RKO (cell line): ENCODE data around the gene RAE1.

Source experiments
- DNase-seq: peaks from one replicate; pipeline ENCODE4 v3.0.0-alpha.2; 2016; ENCODE audit warnings: low spot score

Gene RAE1, protein sequence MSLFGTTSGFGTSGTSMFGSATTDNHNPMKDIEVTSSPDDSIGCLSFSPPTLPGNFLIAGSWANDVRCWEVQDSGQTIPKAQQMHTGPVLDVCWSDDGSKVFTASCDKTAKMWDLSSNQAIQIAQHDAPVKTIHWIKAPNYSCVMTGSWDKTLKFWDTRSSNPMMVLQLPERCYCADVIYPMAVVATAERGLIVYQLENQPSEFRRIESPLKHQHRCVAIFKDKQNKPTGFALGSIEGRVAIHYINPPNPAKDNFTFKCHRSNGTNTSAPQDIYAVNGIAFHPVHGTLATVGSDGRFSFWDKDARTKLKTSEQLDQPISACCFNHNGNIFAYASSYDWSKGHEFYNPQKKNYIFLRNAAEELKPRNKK

GRCh38 chr20:57351042-57351783 is at the start of gene RAE1:
TSS of gene RAE1 (plus strand) at chr20:57351255. CDS start at chr20:57354039, 2,784 bp downstream.
- peak; percentile 96 for DNase-seq

- no peak for DNase-seq
Observed at GRCh38 chr20:57306747-57307146, 44.3 kb upstream of the RAE1 start.

DNA sequence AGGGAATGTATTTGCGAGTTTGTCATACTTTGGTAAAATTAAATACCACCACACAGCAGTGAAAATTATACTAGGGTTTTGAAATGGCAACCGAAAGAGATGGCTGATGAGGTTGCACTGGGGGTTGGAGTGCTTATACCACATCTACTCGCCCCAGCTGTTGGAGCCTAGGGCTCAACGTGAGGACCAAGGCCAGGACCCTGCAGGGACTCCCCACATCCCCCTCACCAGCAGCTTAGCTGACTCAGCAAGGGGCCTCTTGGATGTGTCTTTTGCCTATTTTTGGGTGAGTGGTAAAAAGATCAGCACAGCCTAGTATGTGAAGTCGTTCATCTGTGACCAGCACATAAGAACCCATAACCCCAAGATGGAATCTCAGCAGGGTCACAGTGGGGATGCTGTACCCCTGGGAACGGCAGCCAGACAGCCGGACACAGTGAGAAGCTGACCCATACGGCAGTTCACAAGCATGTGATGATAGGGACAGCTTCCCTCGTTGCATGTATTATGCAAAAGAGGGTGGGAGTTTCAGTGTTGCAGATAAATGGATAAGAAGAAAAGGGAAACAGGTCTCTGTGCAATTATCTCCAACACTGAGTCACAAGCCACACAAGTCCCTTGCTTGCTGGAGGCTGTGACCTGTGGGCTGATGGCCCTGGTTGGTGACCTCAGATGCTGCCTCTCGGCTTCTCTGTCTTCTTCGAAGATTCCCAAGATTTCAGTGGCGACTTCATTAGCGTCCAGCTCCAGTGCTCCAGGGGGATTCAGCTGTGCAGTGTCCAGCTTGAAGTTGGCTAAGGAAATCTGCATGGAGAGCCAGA is 42.4 kb upstream of the RAE1 start:
- DNase-seq = no peak

GRCh38 chr20:57309544-57310115 is 41.4 kb upstream of the RAE1 start:
- DNase-seq = no peak

- DNase-seq = no peak
Observed at GRCh38 chr20:57310821-57311514, 40.1 kb upstream of the RAE1 start.

DNA sequence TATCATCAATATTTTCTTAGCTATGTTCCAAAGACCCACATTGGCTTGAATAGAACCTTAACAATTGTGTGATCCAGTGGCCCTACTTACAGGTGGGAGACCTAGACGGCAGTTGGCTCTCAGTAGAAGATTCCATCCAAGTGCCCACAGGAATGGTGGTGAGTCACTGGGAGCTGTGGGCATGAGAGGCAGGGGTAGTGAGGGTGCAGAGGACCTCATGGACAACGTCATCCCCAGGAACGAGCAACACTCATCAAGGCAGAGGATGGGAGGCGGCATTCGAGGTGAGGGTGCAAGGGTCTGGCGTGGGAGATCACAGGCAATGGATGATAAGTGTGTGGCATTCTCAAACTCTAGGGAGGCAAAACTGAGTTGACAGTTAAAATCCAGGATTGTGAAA is 38.9 kb upstream of the RAE1 start:
- DNase-seq = no peak

DNA sequence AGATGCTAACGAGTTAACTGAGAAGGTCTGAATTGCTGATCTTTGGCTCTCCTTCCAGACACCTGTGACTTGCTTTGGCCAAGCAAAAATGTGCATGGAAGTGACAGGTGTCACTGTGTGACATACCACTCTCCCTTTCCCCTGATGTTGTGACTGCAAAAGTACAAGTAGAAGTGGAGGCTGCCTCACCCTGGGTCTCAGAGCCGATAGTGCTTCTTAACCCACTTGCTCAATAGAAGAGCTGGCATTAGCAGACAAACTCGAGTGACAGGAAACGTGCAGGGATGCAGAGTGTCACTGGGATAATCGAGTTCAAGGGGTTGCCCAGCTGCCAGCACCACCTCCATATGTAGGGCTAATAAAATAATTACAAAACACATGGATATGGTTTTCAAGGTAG is 37.8 kb upstream of the RAE1 start:
- no peak for DNase-seq

- DNase-seq = no peak
Observed at GRCh38 chr20:57313951-57314350, 37.1 kb upstream of the RAE1 start.

DNA sequence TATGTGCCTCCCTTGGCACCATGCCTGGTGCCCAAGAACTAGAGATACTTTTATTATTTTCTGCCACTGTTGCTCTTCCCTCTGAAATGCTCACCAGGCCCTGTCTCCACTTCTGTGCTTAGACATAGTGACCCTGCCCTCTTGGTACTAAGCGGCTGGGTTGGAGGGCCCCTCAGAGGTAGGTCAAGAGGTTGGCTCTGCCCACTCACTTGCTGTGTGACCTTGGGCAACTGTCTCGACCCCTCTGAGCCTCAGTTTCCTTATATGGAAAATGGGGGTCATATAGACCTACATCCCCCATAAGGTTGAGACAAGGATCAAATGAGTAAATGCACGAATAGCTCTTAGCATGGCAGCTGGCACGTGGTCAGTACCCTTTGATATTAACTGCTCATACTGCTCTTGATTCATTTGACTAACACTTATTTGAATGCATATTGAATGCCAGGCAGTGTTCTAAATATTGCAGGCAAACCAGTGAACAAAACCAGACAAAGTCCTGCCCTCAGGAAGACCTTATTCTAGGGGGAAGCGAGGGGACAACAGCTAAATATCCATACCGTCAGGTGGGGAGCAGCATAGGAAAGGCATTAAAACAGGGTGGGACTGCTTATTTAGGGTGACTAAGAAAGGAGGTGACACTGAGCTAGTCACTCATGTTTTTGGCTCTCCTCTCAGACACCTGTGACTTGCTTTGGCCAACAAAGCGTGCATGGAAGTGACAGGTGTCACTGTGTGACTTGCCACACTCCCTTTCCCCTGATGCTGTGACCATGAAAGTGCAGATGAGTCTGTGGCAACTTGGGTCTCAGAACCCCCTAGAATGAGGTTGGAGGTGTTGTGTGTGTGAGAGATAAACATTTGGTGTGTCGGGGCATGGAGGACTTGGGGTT is 35.7 kb upstream of the RAE1 start:
- no peak for DNase-seq

DNA sequence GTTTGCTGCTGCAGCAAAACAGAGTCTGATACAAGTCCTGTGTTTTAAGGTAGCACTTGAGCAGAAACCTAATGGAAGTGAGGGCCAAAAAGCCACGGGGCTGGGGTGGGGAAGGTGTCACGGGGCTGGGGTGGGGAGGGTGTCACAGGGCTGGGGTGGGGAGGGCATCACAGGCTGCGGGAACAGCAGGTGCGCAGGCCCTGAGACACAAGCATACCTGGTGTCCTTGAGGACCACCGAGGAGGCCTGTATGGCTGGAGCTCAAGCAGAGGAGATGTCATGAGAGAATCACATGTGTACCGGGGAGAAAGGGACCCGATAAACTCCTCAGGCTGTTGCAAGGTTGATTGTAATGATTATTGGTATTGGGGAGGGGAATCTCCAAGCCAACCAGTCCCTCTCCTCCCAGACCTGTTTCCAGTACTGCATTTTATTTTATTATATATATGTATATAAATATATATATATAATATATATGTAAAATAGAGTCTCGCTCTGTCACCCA is 35.0 kb upstream of the RAE1 start:
- no peak for DNase-seq

DNA sequence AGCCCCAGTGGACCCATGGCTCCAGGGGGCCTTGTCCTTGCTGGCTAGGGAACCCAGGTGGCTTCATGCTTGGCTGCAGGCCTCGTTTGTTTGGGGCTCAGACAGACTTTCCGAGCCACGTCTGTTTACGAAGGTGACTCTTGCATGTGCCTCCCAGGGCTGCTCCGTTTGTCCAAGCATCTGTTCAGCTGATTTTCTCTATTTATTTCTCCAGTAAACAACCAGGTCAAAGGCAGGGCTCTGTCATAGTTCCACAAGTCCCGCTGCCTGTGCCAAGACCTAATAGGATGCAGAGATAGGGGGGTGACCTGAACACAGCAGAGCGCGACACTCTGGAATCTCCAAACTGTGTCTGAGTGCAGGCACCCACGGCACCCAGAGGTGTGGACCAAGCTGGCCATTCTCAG is 34.3 kb upstream of the RAE1 start:
- no peak for DNase-seq

- no peak for DNase-seq
Observed at GRCh38 chr20:57317316-57317788, 33.7 kb upstream of the RAE1 start.

GRCh38 chr20:57317789-57318371 is 33.2 kb upstream of the RAE1 start:
- DNase-seq = no peak

DNA sequence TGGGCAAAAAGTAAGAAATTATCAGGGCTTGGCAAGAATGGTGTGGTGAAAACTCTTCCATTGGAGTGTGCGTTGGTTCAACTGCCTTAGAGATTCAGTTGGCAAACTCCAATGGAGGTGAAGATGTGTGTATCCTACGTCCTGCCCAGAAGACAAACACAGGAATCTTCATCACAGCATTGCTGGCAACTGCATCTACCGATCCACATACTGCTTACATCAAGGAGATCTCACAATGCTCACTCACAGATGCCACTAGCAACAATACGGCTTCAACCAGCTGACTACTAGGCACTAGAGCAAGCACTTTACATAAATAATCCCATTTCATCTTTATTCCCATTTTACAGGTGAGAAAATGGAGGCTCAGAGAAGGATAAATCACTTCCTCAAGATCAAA is 31.5 kb upstream of the RAE1 start:
- DNase-seq = no peak

GRCh38 chr20:57320358-57320757 is 30.7 kb upstream of the RAE1 start:
- no peak for DNase-seq

- DNase-seq = no peak
Observed at GRCh38 chr20:57321142-57321541, 29.9 kb upstream of the RAE1 start.

GRCh38 chr20:57322476-57322875 is 28.6 kb upstream of the RAE1 start:
- DNase-seq = no peak

- no peak for DNase-seq
Observed at GRCh38 chr20:57323034-57323433, 28.0 kb upstream of the RAE1 start.

DNA sequence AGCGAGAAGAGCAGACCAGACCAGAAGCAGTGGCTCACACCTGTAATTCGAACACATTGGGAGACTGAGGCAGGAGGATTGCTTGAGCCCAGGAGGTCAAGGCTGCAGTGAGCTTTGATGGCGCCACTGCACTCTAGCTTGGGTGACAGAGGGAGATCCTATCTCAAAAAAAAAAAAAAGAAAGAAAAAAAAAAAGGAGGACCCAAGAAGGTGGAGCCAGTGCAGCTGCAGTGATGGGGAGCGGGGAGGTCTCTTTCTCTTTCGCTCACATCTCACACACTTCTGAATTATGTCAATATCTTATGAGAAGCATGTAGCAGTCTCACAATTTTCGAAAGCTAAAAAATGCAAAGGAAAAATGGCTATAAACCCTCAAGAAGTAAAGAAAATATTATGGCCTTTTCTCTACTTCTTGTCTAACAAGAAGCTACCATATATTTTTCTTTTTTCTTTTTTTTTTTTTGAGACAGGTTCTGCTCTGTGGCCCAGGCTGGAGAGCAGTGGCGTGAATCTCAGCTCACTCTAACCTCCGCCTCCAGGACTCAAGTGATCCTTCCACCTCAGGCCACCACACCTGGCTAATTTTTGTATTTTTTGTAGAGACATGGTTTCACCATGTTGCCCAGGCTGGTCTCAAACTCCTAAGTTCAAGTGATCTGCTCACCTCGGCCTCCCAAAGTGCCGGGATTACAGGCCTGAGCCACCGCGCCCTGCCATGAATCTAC is 25.3 kb upstream of the RAE1 start:
- no peak for DNase-seq
